ENCODE measurements around the gene MYO5B.

DNA sequence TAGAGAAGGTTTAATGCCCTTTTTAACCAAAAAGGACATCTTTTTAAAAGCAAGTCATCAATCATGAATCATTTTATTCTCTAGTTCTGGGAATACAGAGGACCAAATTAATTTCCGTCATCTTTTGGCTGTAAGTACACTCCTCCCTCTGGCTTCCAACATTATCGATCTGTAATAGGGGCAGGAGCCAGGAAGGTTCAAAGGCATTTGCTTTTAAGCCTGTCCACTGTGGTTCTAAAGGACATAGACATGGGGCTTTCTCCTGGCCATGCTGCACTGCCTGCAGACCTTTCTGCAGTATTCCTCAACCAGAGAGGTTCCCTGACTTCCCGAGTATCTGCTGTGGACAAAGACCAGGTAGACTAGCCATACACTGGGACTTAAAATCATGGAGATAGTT, 170.5 kb downstream of the MYO5B start:
- TF ChIP-seq, protein P1, sequence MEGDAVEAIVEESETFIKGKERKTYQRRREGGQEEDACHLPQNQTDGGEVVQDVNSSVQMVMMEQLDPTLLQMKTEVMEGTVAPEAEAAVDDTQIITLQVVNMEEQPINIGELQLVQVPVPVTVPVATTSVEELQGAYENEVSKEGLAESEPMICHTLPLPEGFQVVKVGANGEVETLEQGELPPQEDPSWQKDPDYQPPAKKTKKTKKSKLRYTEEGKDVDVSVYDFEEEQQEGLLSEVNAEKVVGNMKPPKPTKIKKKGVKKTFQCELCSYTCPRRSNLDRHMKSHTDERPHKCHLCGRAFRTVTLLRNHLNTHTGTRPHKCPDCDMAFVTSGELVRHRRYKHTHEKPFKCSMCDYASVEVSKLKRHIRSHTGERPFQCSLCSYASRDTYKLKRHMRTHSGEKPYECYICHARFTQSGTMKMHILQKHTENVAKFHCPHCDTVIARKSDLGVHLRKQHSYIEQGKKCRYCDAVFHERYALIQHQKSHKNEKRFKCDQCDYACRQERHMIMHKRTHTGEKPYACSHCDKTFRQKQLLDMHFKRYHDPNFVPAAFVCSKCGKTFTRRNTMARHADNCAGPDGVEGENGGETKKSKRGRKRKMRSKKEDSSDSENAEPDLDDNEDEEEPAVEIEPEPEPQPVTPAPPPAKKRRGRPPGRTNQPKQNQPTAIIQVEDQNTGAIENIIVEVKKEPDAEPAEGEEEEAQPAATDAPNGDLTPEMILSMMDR (IDR thresholded peaks at IDR 0.05): no peak
- no peak for TF ChIP-seq POLR2A (IDR thresholded peaks at IDR 0.05)
